Gastroesophageal sphincter (tissue), 3 donors: ENCODE results near the gene ERGIC2.

Experiments used
- EP300 ChIP-seq: sonication (generic); formaldehyde crosslinking; IDR thresholded peaks from one replicate; pipeline ENCODE4 v1.6.1; 2017; ENCODE audit warnings: antibody characterized with exemption, mild to moderate bottlenecking
- POLR2A ChIP-seq, 2 donors: fragments of 450-650 bp; IDR thresholded peaks; one replicate each; pipeline ENCODE4 v1.6.1; 2017; ENCODE audit warnings: antibody characterized with exemption in 2 of 2, mild to moderate bottlenecking in 2 of 2, moderate library complexity in 1 of 2
- POLR2AphosphoS5 ChIP-seq: sonication (generic); formaldehyde crosslinking; IDR thresholded peaks from one replicate; pipeline ENCODE4 v1.6.1; 2017; ENCODE audit warnings: antibody characterized with exemption
- TF ChIP-seq, protein P1 (sequence below), 4 experiments: fragments of 200-600 bp in 2 of 4; fragments of 450-650 bp in 2 of 4; sonication (generic) in 1 of 4; IDR thresholded peaks; one replicate each; pipeline ENCODE4 v1.5.1; 2017 to 2019; ENCODE audit warnings: antibody characterized with exemption in 4 of 4, mild to moderate bottlenecking in 2 of 4, moderate library complexity in 2 of 4

DNA sequence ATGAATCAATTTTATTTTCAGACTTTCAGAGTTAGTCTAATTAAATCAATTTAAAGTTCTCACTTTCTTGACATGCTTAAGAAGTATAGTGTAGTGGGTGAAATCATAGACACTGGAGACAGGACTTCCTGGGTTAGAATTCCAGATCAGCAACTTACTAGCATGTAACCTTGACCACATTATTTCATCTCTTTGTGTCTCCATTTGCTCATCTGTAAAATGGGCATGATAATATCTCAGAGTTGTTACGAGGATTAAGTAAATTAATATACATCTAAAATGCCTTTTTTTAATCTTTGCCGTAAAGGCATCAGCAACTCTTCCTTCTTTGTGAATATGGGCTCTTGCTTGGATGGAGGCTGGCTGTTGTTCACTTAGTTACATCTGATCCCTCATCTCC is 1.3 kb upstream of the ERGIC2 start:
- TF ChIP-seq, protein P1, sequence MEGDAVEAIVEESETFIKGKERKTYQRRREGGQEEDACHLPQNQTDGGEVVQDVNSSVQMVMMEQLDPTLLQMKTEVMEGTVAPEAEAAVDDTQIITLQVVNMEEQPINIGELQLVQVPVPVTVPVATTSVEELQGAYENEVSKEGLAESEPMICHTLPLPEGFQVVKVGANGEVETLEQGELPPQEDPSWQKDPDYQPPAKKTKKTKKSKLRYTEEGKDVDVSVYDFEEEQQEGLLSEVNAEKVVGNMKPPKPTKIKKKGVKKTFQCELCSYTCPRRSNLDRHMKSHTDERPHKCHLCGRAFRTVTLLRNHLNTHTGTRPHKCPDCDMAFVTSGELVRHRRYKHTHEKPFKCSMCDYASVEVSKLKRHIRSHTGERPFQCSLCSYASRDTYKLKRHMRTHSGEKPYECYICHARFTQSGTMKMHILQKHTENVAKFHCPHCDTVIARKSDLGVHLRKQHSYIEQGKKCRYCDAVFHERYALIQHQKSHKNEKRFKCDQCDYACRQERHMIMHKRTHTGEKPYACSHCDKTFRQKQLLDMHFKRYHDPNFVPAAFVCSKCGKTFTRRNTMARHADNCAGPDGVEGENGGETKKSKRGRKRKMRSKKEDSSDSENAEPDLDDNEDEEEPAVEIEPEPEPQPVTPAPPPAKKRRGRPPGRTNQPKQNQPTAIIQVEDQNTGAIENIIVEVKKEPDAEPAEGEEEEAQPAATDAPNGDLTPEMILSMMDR (IDR thresholded peaks at IDR 0.05) = no peak
- no peak for TF ChIP-seq POLR2A (IDR thresholded peaks at IDR 0.05)
- TF ChIP-seq POLR2AphosphoS5 = no peak
- no peak for TF ChIP-seq EP300
